AG09319 (cell line): ENCODE measurements around the gene PRKCG.

ENCODE experiments used
- DNase-seq: peaks from one replicate; pipeline ENCODE4 v3.0.0-alpha.2; 2010; ENCODE audit warnings: low read depth; ENCODE audit errors: extremely low read depth
- TF ChIP-seq, protein P1 (sequence below): IDR thresholded peaks from 2 replicates; pipeline ENCODE4 v1.5.1; 2011; ENCODE audit warnings: low read depth, mild to moderate bottlenecking, inconsistent platforms, low read length, moderate library complexity

The PRKCG gene

GRCh38 chr19:53864308-53864836, 17.6 kb upstream of the PRKCG start:
- TF ChIP-seq, protein P1, sequence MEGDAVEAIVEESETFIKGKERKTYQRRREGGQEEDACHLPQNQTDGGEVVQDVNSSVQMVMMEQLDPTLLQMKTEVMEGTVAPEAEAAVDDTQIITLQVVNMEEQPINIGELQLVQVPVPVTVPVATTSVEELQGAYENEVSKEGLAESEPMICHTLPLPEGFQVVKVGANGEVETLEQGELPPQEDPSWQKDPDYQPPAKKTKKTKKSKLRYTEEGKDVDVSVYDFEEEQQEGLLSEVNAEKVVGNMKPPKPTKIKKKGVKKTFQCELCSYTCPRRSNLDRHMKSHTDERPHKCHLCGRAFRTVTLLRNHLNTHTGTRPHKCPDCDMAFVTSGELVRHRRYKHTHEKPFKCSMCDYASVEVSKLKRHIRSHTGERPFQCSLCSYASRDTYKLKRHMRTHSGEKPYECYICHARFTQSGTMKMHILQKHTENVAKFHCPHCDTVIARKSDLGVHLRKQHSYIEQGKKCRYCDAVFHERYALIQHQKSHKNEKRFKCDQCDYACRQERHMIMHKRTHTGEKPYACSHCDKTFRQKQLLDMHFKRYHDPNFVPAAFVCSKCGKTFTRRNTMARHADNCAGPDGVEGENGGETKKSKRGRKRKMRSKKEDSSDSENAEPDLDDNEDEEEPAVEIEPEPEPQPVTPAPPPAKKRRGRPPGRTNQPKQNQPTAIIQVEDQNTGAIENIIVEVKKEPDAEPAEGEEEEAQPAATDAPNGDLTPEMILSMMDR: no peak

GRCh38 chr19:53865523-53865917, 16.5 kb upstream of the PRKCG start:
- DNase-seq: no peak
- TF ChIP-seq, protein P1: no peak

More at GRCh38 chr19:53864308-53864836, 17.6 kb upstream of the PRKCG start:
- DNase-seq: no peak

DNA sequence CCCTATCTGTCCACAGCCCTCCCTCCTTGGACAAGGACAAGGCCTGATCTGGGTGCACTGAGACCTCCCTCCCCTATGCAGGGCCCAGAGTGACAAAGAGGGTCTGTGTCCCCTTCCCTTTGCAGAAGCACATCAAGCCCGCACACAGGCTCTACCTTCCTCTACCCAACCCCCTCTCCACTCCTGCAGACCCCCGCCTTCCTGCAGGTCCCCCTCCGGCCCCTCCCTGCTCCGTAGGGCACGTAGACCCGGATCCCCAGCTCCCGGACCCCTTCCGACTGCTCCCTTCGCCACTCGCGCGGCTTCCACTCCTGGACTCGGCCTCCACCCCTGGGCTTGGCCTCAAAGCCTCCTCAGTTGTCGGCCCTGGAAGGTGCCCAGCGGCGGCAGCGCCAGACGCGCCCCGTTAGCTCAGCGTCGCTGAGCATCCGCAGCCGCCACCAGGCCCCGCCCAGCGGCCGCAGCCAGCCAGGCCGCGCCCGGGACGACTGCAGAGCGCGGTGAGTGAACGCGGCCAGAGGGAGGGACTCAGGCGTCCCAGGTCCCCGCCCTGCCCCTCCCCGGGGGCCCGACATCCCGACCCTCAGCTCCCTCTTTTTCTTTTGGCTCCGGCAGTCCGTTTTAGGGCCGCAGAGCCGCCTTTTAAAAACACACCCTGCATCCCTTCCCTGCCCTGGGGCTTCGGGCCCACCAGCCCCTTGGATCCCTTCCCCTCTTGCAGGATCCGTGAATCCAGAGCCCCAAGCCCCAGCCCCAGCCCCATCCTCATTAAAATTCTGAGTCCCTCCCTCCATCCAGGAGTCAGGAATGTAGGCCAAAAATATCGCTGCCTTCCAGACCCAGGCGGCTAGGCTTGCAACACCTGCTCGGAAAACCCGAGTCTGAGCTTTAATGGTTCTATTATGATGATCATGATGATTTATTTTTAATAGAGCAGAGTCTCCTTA, 15.8 kb upstream of the PRKCG start:
- DNase-seq: no peak
- TF ChIP-seq, protein P1: no peak

DNA sequence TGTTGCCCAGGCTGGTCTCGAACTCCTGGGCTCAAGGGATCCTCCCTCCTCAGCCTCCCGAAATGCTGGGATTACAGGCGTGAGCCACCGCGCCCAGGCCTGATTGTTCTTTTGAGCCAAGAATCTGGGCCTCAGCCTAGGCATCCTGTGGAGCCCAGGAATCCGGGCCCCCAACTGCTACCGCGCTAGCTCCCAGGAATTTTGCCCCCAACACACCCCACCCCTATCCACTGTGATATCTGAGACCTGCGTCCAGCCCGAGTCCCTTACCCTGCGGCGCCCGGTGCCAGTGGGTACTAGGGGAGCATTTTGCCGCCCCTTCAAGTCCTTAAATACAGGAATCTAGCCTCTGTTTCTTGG, 15.2 kb upstream of the PRKCG start:
- TF ChIP-seq, protein P1: no peak
- DNase-seq: no peak

GRCh38 chr19:53867225-53868090, 14.5 kb upstream of the PRKCG start, which contains the start of gene MYADM:
MYADM (plus strand) TSS chr19:53867883; CDS start chr19:53873530, 5,647 bp downstream.
- DNase-seq: peak; percentile 98
- TF ChIP-seq, protein P1: no peak

- TF ChIP-seq, protein P1: no peak
- DNase-seq: no peak
Observed at GRCh38 chr19:53868091-53868891, 13.7 kb upstream of the PRKCG start.
